Activated B cell treated with CpG ODN at 0.5 μM for 24 hours (primary cell): ENCODE measurements around the gene CRIP3. TPM values are rescaled to one million over a fixed set of nuclear protein-coding genes. Genes with fewer than 3 reads are reported as not detected.
A peak's percentile ranks its signal among the peaks of the same experiment; 100 is the strongest.

ENCODE experiments used
- ATAC-seq: fragments of 200-7000 bp; cut with Tn5 transposase; one replicate; pipeline ENCODE4 v1.10.0; 2021; ENCODE audit warnings: low read depth, mild to moderate bottlenecking, moderate library complexity
- CTCF ChIA-PET: fragments of 350-600 bp; sonication (Branson Sonifier 250); formaldehyde crosslinking; loops from one replicate; lab custom pipeline; 2021; ENCODE audit warnings: antibody characterized with exemption; lab: Charles Lee
- POLR2A ChIA-PET: fragments of 350-600 bp; sonication (Branson Sonifier 250); formaldehyde crosslinking; loops from one replicate; lab custom pipeline; 2021; ENCODE audit warnings: antibody characterized with exemption; lab: Charles Lee
- DNase-seq: peaks from one replicate; pipeline ENCODE4 v3.0.0; 2022
- H3K27ac Mint-ChIP-seq: one replicate; pipeline ENCODE4 v1.8.0; 2020; ENCODE audit warnings: mixed read lengths
- H3K27me3 Mint-ChIP-seq: one replicate; pipeline ENCODE4 v1.8.0; 2021; ENCODE audit warnings: mixed read lengths
- H3K36me3 Mint-ChIP-seq: one replicate; pipeline ENCODE4 v1.8.0; 2021; ENCODE audit warnings: low read depth, mixed read lengths
- H3K4me1 Mint-ChIP-seq: one replicate; pipeline ENCODE4 v1.8.0; 2021; ENCODE audit warnings: mixed read lengths
- H3K4me3 Mint-ChIP-seq: one replicate; pipeline ENCODE4 v1.8.0; 2020; ENCODE audit warnings: mild to moderate bottlenecking, mixed read lengths
- H3K9me3 Mint-ChIP-seq: one replicate; pipeline ENCODE4 v1.8.0; 2020; ENCODE audit warnings: mixed read lengths
- CTCF ChIP-seq: fragments of 200-600 bp; IDR thresholded peaks from one replicate; pipeline ENCODE4 v1.8.0; 2022; ENCODE audit warnings: antibody characterized with exemption, mild to moderate bottlenecking
- intact Hi-C: fragments of 100-400 bp; cut with micrococcal nuclease; formaldehyde crosslinking; loops from one replicate; pipeline ENCODE4 v1.15.1; 2024
- total RNA-seq: library from RNA; stranded (reverse); gene quantifications from 2 replicates; pipeline ENCODE4 v1.2.3, GENCODE V29; 2022

The CRIP3 gene
- total RNA-seq, 1 donor from 2014 or later = 49.9 TPM

- peak; percentile 37 for ATAC-seq
- DNase-seq = no peak
- no peaks in the 10 kb centered on the region for H3K36me3 Mint-ChIP-seq
- no peak overlapping the region for H3K27ac Mint-ChIP-seq
- no peak for TF ChIP-seq CTCF
- no peak overlapping the region for H3K4me3 Mint-ChIP-seq
- peaks cover 30% of the 10 kb centered on the region for H3K27me3 Mint-ChIP-seq
- ChIA-PET CTCF (interaction anchor here (0.6 kb wide), 1 partner anchor 138 kb away, joined by 4 read pairs; no protein-coding TSS in a partner anchor), POLR2A (no interaction called here)
- intact Hi-C loops = no loop called here
- H3K9me3 Mint-ChIP-seq = no peaks in the 10 kb centered on the region
- H3K4me1 Mint-ChIP-seq = peaks cover 7% of the 10 kb centered on the region
Measured at GRCh38 chr6:43286980-43287716, 21.5 kb downstream of the CRIP3 start.

- Mint-ChIP-seq H3K27ac (no peak overlapping the region), H3K4me3 (no peak overlapping the region), H3K36me3 (no peaks in the 10 kb centered on the region), H3K27me3 (peaks cover 31% of the 10 kb centered on the region), H3K9me3 (no peaks in the 10 kb centered on the region), H3K4me1 (peaks cover 7% of the 10 kb centered on the region)
- no peak for ATAC-seq
- intact Hi-C loops = no loop called here
- CTCF ChIA-PET = no interaction called here
- DNase-seq = no peak
- TF ChIP-seq CTCF = no peak
- POLR2A ChIA-PET = no interaction called here
Measured at GRCh38 chr6:43286456-43286979, 22.1 kb downstream of the CRIP3 start.

GRCh38 chr6:43285832-43286231 lies 22.8 kb downstream of the CRIP3 start:
- CTCF ChIA-PET = no interaction called here
- Mint-ChIP-seq H3K4me3 (no peak overlapping the region), H3K27me3 (peaks cover 31% of the 10 kb centered on the region), H3K27ac (no peak overlapping the region), H3K36me3 (no peaks in the 10 kb centered on the region), H3K4me1 (peaks cover 7% of the 10 kb centered on the region), H3K9me3 (no peaks in the 10 kb centered on the region)
- DNase-seq = no peak
- TF ChIP-seq CTCF = no peak
- POLR2A ChIA-PET = no interaction called here
- ATAC-seq = no peak
- intact Hi-C loops = no loop called here

DNA sequence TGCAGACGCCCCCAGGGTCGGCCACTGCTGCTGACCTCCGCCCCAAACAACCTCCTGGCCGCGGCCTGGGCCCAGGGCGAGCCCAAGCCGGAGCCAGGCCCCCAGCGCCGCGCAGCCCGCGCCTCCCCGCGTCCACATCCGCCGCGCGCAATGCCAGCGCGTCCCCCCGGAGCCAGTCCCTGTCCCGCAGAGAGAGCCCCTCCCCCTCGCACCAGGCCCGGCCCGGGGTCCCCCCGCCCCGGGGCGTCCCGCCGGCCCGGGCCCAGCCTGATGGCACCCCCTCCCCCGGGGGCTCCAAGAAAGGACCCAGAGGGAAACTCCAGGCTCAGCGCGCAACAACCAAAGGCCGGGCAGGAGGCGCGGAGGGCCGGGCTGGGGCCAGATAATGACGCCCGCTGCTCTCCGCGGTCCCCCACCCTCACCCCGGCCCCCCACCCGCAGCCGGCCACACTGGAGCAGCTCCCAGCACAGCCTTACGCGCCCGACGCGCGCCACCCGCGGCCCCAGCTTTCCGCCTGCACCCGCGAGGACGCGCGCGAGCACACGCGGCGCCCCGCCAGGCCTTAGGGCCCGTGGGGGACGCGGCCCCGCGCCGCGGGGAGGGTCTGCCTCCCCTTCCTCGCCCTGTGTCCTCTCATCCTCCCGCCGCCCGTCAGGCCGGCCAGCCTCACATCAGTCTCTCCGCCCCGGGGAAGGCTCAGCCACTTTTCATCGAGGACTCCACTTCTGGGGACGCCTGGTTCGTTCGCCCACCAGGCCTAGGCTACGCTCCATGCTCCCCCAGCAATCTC lies 23.4 kb downstream of the CRIP3 start:
- ChIA-PET POLR2A (no interaction called here), CTCF (no interaction called here)
- ATAC-seq (no peak), DNase-seq (no peak)
- Mint-ChIP-seq H3K27me3 (peaks cover 36% of the 10 kb centered on the region), H3K4me1 (peaks cover 7% of the 10 kb centered on the region), H3K4me3 (no peak overlapping the region), H3K36me3 (no peaks in the 10 kb centered on the region), H3K9me3 (no peaks in the 10 kb centered on the region), H3K27ac (no peak overlapping the region)
- TF ChIP-seq CTCF = no peak
- intact Hi-C loops = no loop called here

- Mint-ChIP-seq H3K27me3 (peaks cover 38% of the 10 kb centered on the region), H3K4me3 (no peak overlapping the region), H3K4me1 (peaks cover 7% of the 10 kb centered on the region), H3K9me3 (no peaks in the 10 kb centered on the region), H3K36me3 (no peaks in the 10 kb centered on the region), H3K27ac (no peak overlapping the region)
- TF ChIP-seq CTCF = no peak
- ATAC-seq (no peak), DNase-seq (no peak)
- intact Hi-C loops = no loop called here
- CTCF ChIA-PET = no interaction called here
- POLR2A ChIA-PET = no interaction called here
Measured at GRCh38 chr6:43283905-43284304, 24.7 kb downstream of the CRIP3 start.
